ENCODE measurements around the gene TRIM59. TPM values are rescaled to one million over a fixed set of nuclear protein-coding genes. Genes with fewer than 3 reads are reported as not detected.

Gene TRIM59
- total RNA-seq, 2 donors from 2014 or later = 0.99 to 2.1 TPM

DNA sequence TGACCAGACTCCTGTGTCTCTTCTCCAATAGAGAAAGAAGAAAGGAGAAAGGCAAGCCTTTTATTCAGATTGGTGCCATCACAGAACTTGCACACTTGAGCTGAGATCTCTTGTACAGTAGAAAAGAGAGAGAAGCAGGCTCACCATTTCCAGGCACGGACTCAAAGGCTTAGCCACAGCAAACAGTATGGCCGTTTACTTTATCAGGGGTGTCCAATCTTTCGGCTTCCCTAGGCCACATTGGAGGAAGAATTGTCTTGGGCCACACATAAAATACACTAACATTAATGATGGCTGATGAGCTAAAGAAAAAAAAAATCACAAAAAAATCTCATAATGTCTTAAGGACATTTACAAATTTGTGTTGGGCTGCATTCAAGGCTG is 55.6 kb downstream of the TRIM59 start:
- H3K36me3 ChIP-seq (replicated peaks in 1 of 2; ENCODE audit: insufficient read depth in 1 of 2, low read depth in 2 of 2) = no peaks in the 10 kb centered on the region
- no peak overlapping the region for H3K27ac ChIP-seq
- 81 to 87% methylated on average over 3 of the region's 3 CpGs for WGBS, 2 donors
- TF ChIP-seq POLR2A (IDR thresholded peaks at IDR 0.05) = no peak
- TF ChIP-seq, protein P1, sequence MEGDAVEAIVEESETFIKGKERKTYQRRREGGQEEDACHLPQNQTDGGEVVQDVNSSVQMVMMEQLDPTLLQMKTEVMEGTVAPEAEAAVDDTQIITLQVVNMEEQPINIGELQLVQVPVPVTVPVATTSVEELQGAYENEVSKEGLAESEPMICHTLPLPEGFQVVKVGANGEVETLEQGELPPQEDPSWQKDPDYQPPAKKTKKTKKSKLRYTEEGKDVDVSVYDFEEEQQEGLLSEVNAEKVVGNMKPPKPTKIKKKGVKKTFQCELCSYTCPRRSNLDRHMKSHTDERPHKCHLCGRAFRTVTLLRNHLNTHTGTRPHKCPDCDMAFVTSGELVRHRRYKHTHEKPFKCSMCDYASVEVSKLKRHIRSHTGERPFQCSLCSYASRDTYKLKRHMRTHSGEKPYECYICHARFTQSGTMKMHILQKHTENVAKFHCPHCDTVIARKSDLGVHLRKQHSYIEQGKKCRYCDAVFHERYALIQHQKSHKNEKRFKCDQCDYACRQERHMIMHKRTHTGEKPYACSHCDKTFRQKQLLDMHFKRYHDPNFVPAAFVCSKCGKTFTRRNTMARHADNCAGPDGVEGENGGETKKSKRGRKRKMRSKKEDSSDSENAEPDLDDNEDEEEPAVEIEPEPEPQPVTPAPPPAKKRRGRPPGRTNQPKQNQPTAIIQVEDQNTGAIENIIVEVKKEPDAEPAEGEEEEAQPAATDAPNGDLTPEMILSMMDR (IDR thresholded peaks at IDR 0.05) = no peak
- no peak overlapping the region for H3K4me3 ChIP-seq
- H3K9me3 ChIP-seq = no peaks in the 10 kb centered on the region
- ATAC-seq (no peak), DNase-seq (no peak)
- H3K27me3 ChIP-seq = no peaks in the 10 kb centered on the region
- peaks cover 6% of the 10 kb centered on the region for H3K4me1 ChIP-seq
- intact Hi-C loops (cut with DNase I) = no loop called here

DNA sequence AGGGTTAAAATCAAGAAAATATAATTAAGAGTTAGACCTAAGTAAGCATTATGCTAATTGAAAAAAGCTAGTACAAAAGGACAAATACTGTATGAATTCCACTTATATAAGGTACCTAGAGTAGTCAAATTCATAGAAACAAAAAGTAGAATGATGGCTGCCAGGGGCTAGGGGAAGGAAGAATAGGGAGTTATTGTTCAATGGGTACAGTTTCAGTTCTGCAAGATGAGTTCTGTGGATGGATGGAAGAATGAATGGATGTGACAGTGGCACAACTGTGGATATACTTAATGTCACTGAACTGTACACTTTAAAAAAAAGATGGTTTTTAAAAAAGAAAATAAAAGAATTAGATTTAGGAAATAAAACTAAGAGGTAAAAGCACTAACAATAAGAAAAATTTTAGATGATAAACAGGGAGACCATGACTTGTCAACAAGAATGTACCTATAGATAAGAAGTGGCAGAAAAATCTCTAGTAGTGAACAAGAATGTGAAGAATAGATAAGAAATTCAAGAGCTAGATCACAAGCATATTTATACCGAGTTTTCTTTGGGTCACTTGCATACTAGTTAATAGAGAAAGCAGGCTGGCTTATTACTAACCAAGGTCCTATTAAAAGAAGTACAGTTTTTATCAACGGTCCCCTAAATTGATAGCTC is 56.1 kb downstream of the TRIM59 start:
- no peak for DNase-seq
- Histone ChIP-seq H3K27ac (no peak overlapping the region), H3K36me3 (replicated peaks in 1 of 2; ENCODE audit: insufficient read depth in 1 of 2, low read depth in 2 of 2) (no peaks in the 10 kb centered on the region), H3K9me3 (no peaks in the 10 kb centered on the region), H3K4me3 (no peak overlapping the region), H3K27me3 (no peaks in the 10 kb centered on the region), H3K4me1 (peaks cover 5% of the 10 kb centered on the region)
- 58 to 62% methylated on average over 2 of the region's 2 CpGs for WGBS, 2 donors
- intact Hi-C loops (cut with DNase I) = no loop called here
- TF ChIP-seq, protein P1 (IDR thresholded peaks at IDR 0.05) = no peak
- TF ChIP-seq POLR2A (IDR thresholded peaks at IDR 0.05) = no peak
- ATAC-seq = no peak

DNA sequence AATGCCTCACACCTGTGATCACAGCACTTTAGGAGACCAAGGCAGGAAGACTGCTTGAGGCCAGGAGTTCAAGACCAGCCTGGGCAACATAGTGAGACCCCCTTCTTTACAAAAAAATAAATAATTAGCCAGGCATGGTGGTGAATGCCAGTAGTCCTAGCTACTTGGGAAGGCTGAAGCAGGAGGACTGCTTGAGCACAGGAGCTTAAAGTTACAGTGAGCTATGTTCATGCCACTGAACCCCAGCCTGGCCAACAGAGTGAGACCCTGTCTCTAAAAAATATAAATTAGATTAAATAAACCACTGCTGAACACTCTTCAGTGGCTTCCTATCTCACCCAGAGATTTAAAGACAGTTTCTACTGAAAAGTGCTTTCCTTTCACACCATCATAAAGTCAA is 56.8 kb downstream of the TRIM59 start:
- H3K4me3 ChIP-seq = no peak overlapping the region
- no peaks in the 10 kb centered on the region for H3K36me3 ChIP-seq (replicated peaks in 1 of 2; ENCODE audit: insufficient read depth in 1 of 2, low read depth in 2 of 2)
- no peaks in the 10 kb centered on the region for H3K4me1 ChIP-seq
- H3K9me3 ChIP-seq = no peaks in the 10 kb centered on the region
- H3K27ac ChIP-seq = no peak overlapping the region
- ATAC-seq (no peak), DNase-seq (no peak)
- intact Hi-C loops (cut with DNase I) = no loop called here
- no peak for TF ChIP-seq POLR2A (IDR thresholded peaks at IDR 0.05)
- TF ChIP-seq, protein P1 (IDR thresholded peaks at IDR 0.05) = no peak
- H3K27me3 ChIP-seq = no peaks in the 10 kb centered on the region

DNA sequence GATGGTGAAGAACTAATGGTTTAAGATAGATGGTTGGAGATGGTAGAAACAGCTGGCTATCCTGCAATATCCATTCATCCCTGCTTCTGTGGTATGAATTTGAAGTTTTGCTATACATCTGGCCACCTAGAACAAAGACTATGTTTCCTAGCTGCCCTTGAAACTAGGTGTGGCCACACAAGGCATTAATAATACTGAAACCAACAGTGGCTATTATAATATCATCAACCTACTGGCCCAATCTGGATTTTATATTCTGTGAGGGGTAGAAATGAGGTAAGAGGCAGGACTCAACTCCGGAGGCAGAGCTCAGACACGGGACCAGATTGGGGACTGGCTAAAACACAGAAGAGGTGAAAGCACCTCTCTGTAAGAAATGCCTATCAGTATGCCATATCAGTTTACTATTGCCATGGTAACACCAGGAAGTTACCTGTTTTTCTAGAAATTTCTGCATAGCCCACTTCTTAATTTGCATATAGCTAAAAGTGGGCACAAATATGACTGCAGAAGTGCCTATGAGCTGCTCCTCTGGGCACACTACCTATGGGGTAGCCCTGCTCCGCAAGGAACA is 58.9 kb downstream of the TRIM59 start:
- intact Hi-C loops (cut with DNase I) = no loop called here
- no peaks in the 10 kb centered on the region for H3K27me3 ChIP-seq
- DNase-seq (no peak), ATAC-seq (no peak)
- H3K36me3 ChIP-seq (replicated peaks in 1 of 2; ENCODE audit: insufficient read depth in 1 of 2, low read depth in 2 of 2) = no peaks in the 10 kb centered on the region
- no peak overlapping the region for H3K4me3 ChIP-seq
- H3K27ac ChIP-seq = no peak overlapping the region
- WGBS, 2 donors = 74 to 80% methylated on average over 3 of the region's 3 CpGs
- H3K4me1 ChIP-seq = no peaks in the 10 kb centered on the region
- no peaks in the 10 kb centered on the region for H3K9me3 ChIP-seq
- TF ChIP-seq, protein P1 (IDR thresholded peaks at IDR 0.05) = no peak
- TF ChIP-seq POLR2A (IDR thresholded peaks at IDR 0.05) = no peak

MicroRNA genes within 50 kb of the gene (microRNA counts, 767-probe panel; counts per million panel counts)
- 7,599 to 10,839 counts per million in 2 donors for microRNA hsa-miR-15b-5p

Small RNA genes within 50 kb of the gene (microRNA-seq; reads per million reads assigned to microRNA genes)
- gene MIR15B (ENCODE audit: borderline number of aligned reads in 2 of 2, borderline replicate concordance in 2 of 2) (748 to 788 reads per million in 2 donors), gene MIR16-2 (ENCODE audit: borderline number of aligned reads in 2 of 2, borderline replicate concordance in 2 of 2) (201 to 250 reads per million in 2 donors)

Small RNA genes within 50 kb of the gene (small RNA-seq; reads per million reads assigned to genes)
- gene MIR15B = 1.2 reads per million, percentile 51 among the genes with 10 or more reads in this experiment
- not detected for gene MIR16-2
- not detected for gene RNU7-136P

Other genes with a start within 250 kb of the TRIM59 start
- gene C3orf80, start 224.4 kb downstream of the TRIM59 start, total RNA-seq = 1 to 10 TPM in 1 of 2 donors, under 1 TPM in 1; 0.52 to 1.3 TPM
- 10 to 100 TPM; 15.5 to 31.6 TPM for gene IFT80, start 50.6 kb downstream of the TRIM59 start, total RNA-seq
- 10 to 100 TPM; 12.5 to 35.6 TPM for gene SMC4, start 50.1 kb downstream of the TRIM59 start, total RNA-seq
- 10 to 100 TPM in 1 of 2 donors, 1 to 10 TPM in 1; 9.6 to 14.3 TPM for gene KPNA4, start 115.8 kb upstream of the TRIM59 start, total RNA-seq
- gene ARL14, start 227.4 kb upstream of the TRIM59 start, total RNA-seq = 1 to 10 TPM; 2.3 to 8.8 TPM

Data from body of pancreas (tissue), 4 donors.